MM.1S (cell line): ENCODE results near the gene PEX14.

Experiments
- EZH2phosphoT487 ChIP-seq: fragments of 300-600 bp; sonication (generic); IDR thresholded peaks from 2 replicates; pipeline ENCODE4 v1.6.1; 2018; ENCODE audit warnings: antibody characterized with exemption, low read length
- TF ChIP-seq, protein P1 (sequence below): fragments of 300-600 bp; sonication (generic); IDR thresholded peaks from 2 replicates; pipeline ENCODE4 v1.5.1; 2016; ENCODE audit warnings: antibody characterized with exemption, low read length, mixed read lengths

DNA sequence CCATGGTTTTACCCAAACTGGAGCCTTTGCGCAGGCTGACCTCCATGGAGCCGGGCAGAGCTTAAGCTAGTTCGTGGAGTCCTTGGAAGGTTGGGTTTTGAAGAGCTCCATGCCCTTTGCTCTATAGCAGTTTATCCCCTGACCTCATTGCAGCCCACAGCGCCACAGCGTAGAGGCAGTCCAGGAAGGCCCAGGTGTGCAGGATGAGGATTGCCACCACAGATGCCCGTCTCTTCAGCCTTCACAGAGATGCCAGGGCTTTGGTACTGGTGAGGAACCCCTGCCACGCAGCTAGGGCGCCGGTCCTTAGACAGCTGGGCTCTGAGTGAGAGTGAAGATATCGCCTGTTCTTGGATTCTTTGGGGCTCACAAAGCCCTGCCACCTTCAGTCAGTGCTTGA, 138.6 kb downstream of the PEX14 start:
- TF ChIP-seq, protein P1, sequence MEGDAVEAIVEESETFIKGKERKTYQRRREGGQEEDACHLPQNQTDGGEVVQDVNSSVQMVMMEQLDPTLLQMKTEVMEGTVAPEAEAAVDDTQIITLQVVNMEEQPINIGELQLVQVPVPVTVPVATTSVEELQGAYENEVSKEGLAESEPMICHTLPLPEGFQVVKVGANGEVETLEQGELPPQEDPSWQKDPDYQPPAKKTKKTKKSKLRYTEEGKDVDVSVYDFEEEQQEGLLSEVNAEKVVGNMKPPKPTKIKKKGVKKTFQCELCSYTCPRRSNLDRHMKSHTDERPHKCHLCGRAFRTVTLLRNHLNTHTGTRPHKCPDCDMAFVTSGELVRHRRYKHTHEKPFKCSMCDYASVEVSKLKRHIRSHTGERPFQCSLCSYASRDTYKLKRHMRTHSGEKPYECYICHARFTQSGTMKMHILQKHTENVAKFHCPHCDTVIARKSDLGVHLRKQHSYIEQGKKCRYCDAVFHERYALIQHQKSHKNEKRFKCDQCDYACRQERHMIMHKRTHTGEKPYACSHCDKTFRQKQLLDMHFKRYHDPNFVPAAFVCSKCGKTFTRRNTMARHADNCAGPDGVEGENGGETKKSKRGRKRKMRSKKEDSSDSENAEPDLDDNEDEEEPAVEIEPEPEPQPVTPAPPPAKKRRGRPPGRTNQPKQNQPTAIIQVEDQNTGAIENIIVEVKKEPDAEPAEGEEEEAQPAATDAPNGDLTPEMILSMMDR, result no peak
- TF ChIP-seq EZH2phosphoT487, result no peak
